ENCODE results near the gene PARD3B. TPM values are rescaled to one million over a fixed set of nuclear protein-coding genes. Genes with fewer than 3 reads are reported as not detected.

PARD3B gene
- total and polyA plus RNA-seq, 5 donors from 2014 or later, result 0.03 to 0.68 (median 0.08) TPM; not detected in 1

- no peak overlapping the region for H3K4me3 ChIP-seq (ENCODE audit: low read depth, low read length)
- DNase-seq, result no peak
- Mint-ChIP-seq H3K4me1 (no peaks in the 10 kb centered on the region), H3K9me3 (peaks cover 0 to 5% (median 1%) of the 10 kb centered on the region in 7 donors), H3K27me3 (no peaks in the 10 kb centered on the region), H3K36me3 (no peaks in the 10 kb centered on the region), H3K4me3 (no peak overlapping the region), H3K27ac (no peak overlapping the region)
- ATAC-seq (ENCODE audit: low read depth in 2 of 2), result no peak
- no peaks in the 10 kb centered on the region for H3K4me1 ChIP-seq (ENCODE audit: control insufficient read depth, insufficient read depth, low read length, poor library complexity, severe bottlenecking)
- H3K36me3 ChIP-seq (ENCODE audit: control insufficient read depth, insufficient read depth, low read length), result no peaks in the 10 kb centered on the region
- no peaks in the 10 kb centered on the region for H3K9me3 ChIP-seq (ENCODE audit: control insufficient read depth in 2 of 2, low read length in 2 of 2)
- H3K27ac ChIP-seq (ENCODE audit: insufficient read depth, low read length, poor library complexity, severe bottlenecking), result no peak overlapping the region
- peaks cover 2% of the 10 kb centered on the region for H3K27me3 ChIP-seq (ENCODE audit: control insufficient read depth, insufficient read depth, low read length)
Measured at GRCh38 chr2:205494537-205495235, 949.4 kb downstream of the PARD3B start.

- no peak overlapping the region for H3K27ac ChIP-seq (ENCODE audit: insufficient read depth, low read length, poor library complexity, severe bottlenecking)
- DNase-seq, result no peak
- no peaks in the 10 kb centered on the region for H3K9me3 ChIP-seq (ENCODE audit: control insufficient read depth in 2 of 2, low read length in 2 of 2)
- Mint-ChIP-seq H3K27ac (no peak overlapping the region), H3K9me3 (peaks cover 0 to 3% (median 0%) of the 10 kb centered on the region in 7 donors), H3K4me1 (no peaks in the 10 kb centered on the region), H3K27me3 (no peaks in the 10 kb centered on the region), H3K4me3 (no peak overlapping the region), H3K36me3 (no peaks in the 10 kb centered on the region)
- H3K4me3 ChIP-seq (ENCODE audit: low read depth, low read length), result no peak overlapping the region
- ATAC-seq (ENCODE audit: low read depth in 2 of 2), result no peak
- H3K27me3 ChIP-seq (ENCODE audit: control insufficient read depth, insufficient read depth, low read length), result peaks cover 2% of the 10 kb centered on the region
- no peaks in the 10 kb centered on the region for H3K4me1 ChIP-seq (ENCODE audit: control insufficient read depth, insufficient read depth, low read length, poor library complexity, severe bottlenecking)
- no peaks in the 10 kb centered on the region for H3K36me3 ChIP-seq (ENCODE audit: control insufficient read depth, insufficient read depth, low read length)
Measured at GRCh38 chr2:205495819-205496218, 950.5 kb downstream of the PARD3B start.

GRCh38 chr2:205496370-205496769 lies 951.1 kb downstream of the PARD3B start:
- H3K27ac Mint-ChIP-seq, result no peak overlapping the region
- no peaks in the 10 kb centered on the region for H3K4me1 ChIP-seq (ENCODE audit: control insufficient read depth, insufficient read depth, low read length, poor library complexity, severe bottlenecking)
- H3K4me3 ChIP-seq (ENCODE audit: low read depth, low read length), result no peak overlapping the region
- DNase-seq (no peak), ATAC-seq (ENCODE audit: low read depth in 2 of 2) (no peak)
- H3K36me3 ChIP-seq (ENCODE audit: control insufficient read depth, insufficient read depth, low read length), result no peaks in the 10 kb centered on the region
- no peaks in the 10 kb centered on the region for H3K27me3 Mint-ChIP-seq
- H3K27ac ChIP-seq (ENCODE audit: insufficient read depth, low read length, poor library complexity, severe bottlenecking), result no peak overlapping the region
- no peak overlapping the region for H3K4me3 Mint-ChIP-seq
- H3K4me1 Mint-ChIP-seq, result no peaks in the 10 kb centered on the region
- H3K27me3 ChIP-seq (ENCODE audit: control insufficient read depth, insufficient read depth, low read length), result peaks cover 2% of the 10 kb centered on the region
- peaks cover 0 to 3% (median 0%) of the 10 kb centered on the region in 7 donors for H3K9me3 Mint-ChIP-seq
- no peaks in the 10 kb centered on the region for H3K9me3 ChIP-seq (ENCODE audit: control insufficient read depth in 2 of 2, low read length in 2 of 2)
- no peaks in the 10 kb centered on the region for H3K36me3 Mint-ChIP-seq

- Mint-ChIP-seq H3K4me3 (no peak overlapping the region), H3K9me3 (peaks cover 0 to 3% (median 0%) of the 10 kb centered on the region in 7 donors), H3K27ac (no peak overlapping the region), H3K36me3 (no peaks in the 10 kb centered on the region), H3K4me1 (no peaks in the 10 kb centered on the region), H3K27me3 (no peaks in the 10 kb centered on the region)
- Histone ChIP-seq H3K4me1 (ENCODE audit: control insufficient read depth, insufficient read depth, low read length, poor library complexity, severe bottlenecking) (no peaks in the 10 kb centered on the region), H3K4me3 (ENCODE audit: low read depth, low read length) (no peak overlapping the region), H3K27me3 (ENCODE audit: control insufficient read depth, insufficient read depth, low read length) (peaks cover under 1% of the 10 kb centered on the region), H3K27ac (ENCODE audit: insufficient read depth, low read length, poor library complexity, severe bottlenecking) (no peak overlapping the region), H3K9me3 (ENCODE audit: control insufficient read depth in 2 of 2, low read length in 2 of 2) (no peaks in the 10 kb centered on the region), H3K36me3 (ENCODE audit: control insufficient read depth, insufficient read depth, low read length) (no peaks in the 10 kb centered on the region)
- ATAC-seq (ENCODE audit: low read depth in 2 of 2) (no peak), DNase-seq (no peak)
Measured at GRCh38 chr2:205496772-205497171, 951.5 kb downstream of the PARD3B start.

GRCh38 chr2:205499006-205499405 lies 953.7 kb downstream of the PARD3B start:
- Histone ChIP-seq H3K27ac (ENCODE audit: insufficient read depth, low read length, poor library complexity, severe bottlenecking) (no peak overlapping the region), H3K4me1 (ENCODE audit: control insufficient read depth, insufficient read depth, low read length, poor library complexity, severe bottlenecking) (no peaks in the 10 kb centered on the region), H3K9me3 (ENCODE audit: control insufficient read depth in 2 of 2, low read length in 2 of 2) (no peaks in the 10 kb centered on the region), H3K27me3 (ENCODE audit: control insufficient read depth, insufficient read depth, low read length) (no peaks in the 10 kb centered on the region), H3K36me3 (ENCODE audit: control insufficient read depth, insufficient read depth, low read length) (no peaks in the 10 kb centered on the region), H3K4me3 (ENCODE audit: low read depth, low read length) (no peak overlapping the region)
- no peaks in the 10 kb centered on the region for H3K27me3 Mint-ChIP-seq
- H3K4me1 Mint-ChIP-seq, result no peaks in the 10 kb centered on the region
- no peak overlapping the region for H3K27ac Mint-ChIP-seq
- no peak overlapping the region for H3K4me3 Mint-ChIP-seq
- peaks cover 0 to 3% (median 0%) of the 10 kb centered on the region in 7 donors for H3K9me3 Mint-ChIP-seq
- DNase-seq, result no peak
- no peak for ATAC-seq (ENCODE audit: low read depth in 2 of 2)
- H3K36me3 Mint-ChIP-seq, result no peaks in the 10 kb centered on the region

GRCh38 chr2:205500065-205500464 lies 954.8 kb downstream of the PARD3B start:
- no peaks in the 10 kb centered on the region for H3K27me3 ChIP-seq (ENCODE audit: control insufficient read depth, insufficient read depth, low read length)
- DNase-seq, result no peak
- Mint-ChIP-seq H3K36me3 (no peaks in the 10 kb centered on the region), H3K4me1 (no peaks in the 10 kb centered on the region), H3K27ac (no peak overlapping the region), H3K4me3 (peak overlapping the region in 1 of 4 donors; percentile 61), H3K9me3 (peaks cover 0 to 3% (median 0%) of the 10 kb centered on the region in 7 donors), H3K27me3 (no peaks in the 10 kb centered on the region)
- no peaks in the 10 kb centered on the region for H3K36me3 ChIP-seq (ENCODE audit: control insufficient read depth, insufficient read depth, low read length)
- no peak overlapping the region for H3K4me3 ChIP-seq (ENCODE audit: low read depth, low read length)
- H3K4me1 ChIP-seq (ENCODE audit: control insufficient read depth, insufficient read depth, low read length, poor library complexity, severe bottlenecking), result no peaks in the 10 kb centered on the region
- no peak for ATAC-seq (ENCODE audit: low read depth in 2 of 2)
- no peaks in the 10 kb centered on the region for H3K9me3 ChIP-seq (ENCODE audit: control insufficient read depth in 2 of 2, low read length in 2 of 2)
- no peak overlapping the region for H3K27ac ChIP-seq (ENCODE audit: insufficient read depth, low read length, poor library complexity, severe bottlenecking)

GRCh38 chr2:205500951-205501350 lies 955.7 kb downstream of the PARD3B start:
- Mint-ChIP-seq H3K36me3 (no peaks in the 10 kb centered on the region), H3K4me1 (no peaks in the 10 kb centered on the region), H3K27ac (no peak overlapping the region), H3K4me3 (no peak overlapping the region), H3K27me3 (no peaks in the 10 kb centered on the region), H3K9me3 (peaks cover 0 to 3% (median 0%) of the 10 kb centered on the region in 7 donors)
- Histone ChIP-seq H3K4me1 (ENCODE audit: control insufficient read depth, insufficient read depth, low read length, poor library complexity, severe bottlenecking) (no peaks in the 10 kb centered on the region), H3K27me3 (ENCODE audit: control insufficient read depth, insufficient read depth, low read length) (no peaks in the 10 kb centered on the region), H3K27ac (ENCODE audit: insufficient read depth, low read length, poor library complexity, severe bottlenecking) (no peak overlapping the region), H3K4me3 (ENCODE audit: low read depth, low read length) (no peak overlapping the region), H3K9me3 (ENCODE audit: control insufficient read depth in 2 of 2, low read length in 2 of 2) (no peaks in the 10 kb centered on the region), H3K36me3 (ENCODE audit: control insufficient read depth, insufficient read depth, low read length) (no peaks in the 10 kb centered on the region)
- DNase-seq, result no peak
- no peak for ATAC-seq (ENCODE audit: low read depth in 2 of 2)

GRCh38 chr2:205501826-205502225 lies 956.6 kb downstream of the PARD3B start:
- Mint-ChIP-seq H3K4me3 (no peak overlapping the region), H3K9me3 (peaks cover 0 to 5% (median 2%) of the 10 kb centered on the region in 7 donors), H3K4me1 (no peaks in the 10 kb centered on the region), H3K27me3 (no peaks in the 10 kb centered on the region), H3K27ac (no peak overlapping the region), H3K36me3 (no peaks in the 10 kb centered on the region)
- no peaks in the 10 kb centered on the region for H3K9me3 ChIP-seq (ENCODE audit: control insufficient read depth in 2 of 2, low read length in 2 of 2)
- H3K4me1 ChIP-seq (ENCODE audit: control insufficient read depth, insufficient read depth, low read length, poor library complexity, severe bottlenecking), result no peaks in the 10 kb centered on the region
- H3K36me3 ChIP-seq (ENCODE audit: control insufficient read depth, insufficient read depth, low read length), result no peaks in the 10 kb centered on the region
- H3K27ac ChIP-seq (ENCODE audit: insufficient read depth, low read length, poor library complexity, severe bottlenecking), result no peak overlapping the region
- no peak for DNase-seq
- H3K27me3 ChIP-seq (ENCODE audit: control insufficient read depth, insufficient read depth, low read length), result no peaks in the 10 kb centered on the region
- H3K4me3 ChIP-seq (ENCODE audit: low read depth, low read length), result no peak overlapping the region
- ATAC-seq (ENCODE audit: low read depth in 2 of 2), result no peak

All from CD4-positive, CD25-positive, alpha-beta regulatory T cell (primary cell).